ENCODE results near the gene CACNA1G.

Gene CACNA1G

GRCh38 chr17:50638606-50638965, 78.1 kb downstream of the CACNA1G start:
- no peak for TF ChIP-seq POLR2AphosphoS5 (IDR thresholded peaks at IDR 0.05; ENCODE audit: low read depth, low read length)
- no peak for TF ChIP-seq FOXP2 (optimal IDR thresholded peaks at IDR 0.05; ENCODE audit: borderline replicate concordance, extremely low read depth, extremely low read length, insufficient read depth)
- no peak for TF ChIP-seq TAF1 (IDR thresholded peaks at IDR 0.05; ENCODE audit: borderline replicate concordance, insufficient read depth, low read length)
- no peak for TF ChIP-seq SIN3A (IDR thresholded peaks at IDR 0.05; ENCODE audit: borderline replicate concordance, insufficient read depth, low read length)
- TF ChIP-seq, protein P1, sequence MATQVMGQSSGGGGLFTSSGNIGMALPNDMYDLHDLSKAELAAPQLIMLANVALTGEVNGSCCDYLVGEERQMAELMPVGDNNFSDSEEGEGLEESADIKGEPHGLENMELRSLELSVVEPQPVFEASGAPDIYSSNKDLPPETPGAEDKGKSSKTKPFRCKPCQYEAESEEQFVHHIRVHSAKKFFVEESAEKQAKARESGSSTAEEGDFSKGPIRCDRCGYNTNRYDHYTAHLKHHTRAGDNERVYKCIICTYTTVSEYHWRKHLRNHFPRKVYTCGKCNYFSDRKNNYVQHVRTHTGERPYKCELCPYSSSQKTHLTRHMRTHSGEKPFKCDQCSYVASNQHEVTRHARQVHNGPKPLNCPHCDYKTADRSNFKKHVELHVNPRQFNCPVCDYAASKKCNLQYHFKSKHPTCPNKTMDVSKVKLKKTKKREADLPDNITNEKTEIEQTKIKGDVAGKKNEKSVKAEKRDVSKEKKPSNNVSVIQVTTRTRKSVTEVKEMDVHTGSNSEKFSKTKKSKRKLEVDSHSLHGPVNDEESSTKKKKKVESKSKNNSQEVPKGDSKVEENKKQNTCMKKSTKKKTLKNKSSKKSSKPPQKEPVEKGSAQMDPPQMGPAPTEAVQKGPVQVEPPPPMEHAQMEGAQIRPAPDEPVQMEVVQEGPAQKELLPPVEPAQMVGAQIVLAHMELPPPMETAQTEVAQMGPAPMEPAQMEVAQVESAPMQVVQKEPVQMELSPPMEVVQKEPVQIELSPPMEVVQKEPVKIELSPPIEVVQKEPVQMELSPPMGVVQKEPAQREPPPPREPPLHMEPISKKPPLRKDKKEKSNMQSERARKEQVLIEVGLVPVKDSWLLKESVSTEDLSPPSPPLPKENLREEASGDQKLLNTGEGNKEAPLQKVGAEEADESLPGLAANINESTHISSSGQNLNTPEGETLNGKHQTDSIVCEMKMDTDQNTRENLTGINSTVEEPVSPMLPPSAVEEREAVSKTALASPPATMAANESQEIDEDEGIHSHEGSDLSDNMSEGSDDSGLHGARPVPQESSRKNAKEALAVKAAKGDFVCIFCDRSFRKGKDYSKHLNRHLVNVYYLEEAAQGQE (IDR thresholded peaks at IDR 0.05; ENCODE audit: insufficient read depth in 1 of 2, low read depth in 2 of 2, low read length in 2 of 2): no peak

- TF ChIP-seq POLR2AphosphoS5 (IDR thresholded peaks at IDR 0.05; ENCODE audit: low read depth, low read length): no peak
- no peak for TF ChIP-seq SIN3A (IDR thresholded peaks at IDR 0.05; ENCODE audit: borderline replicate concordance, insufficient read depth, low read length)
- no peak for TF ChIP-seq FOXP2 (optimal IDR thresholded peaks at IDR 0.05; ENCODE audit: borderline replicate concordance, extremely low read depth, extremely low read length, insufficient read depth)
- TF ChIP-seq, protein P1 (IDR thresholded peaks at IDR 0.05; ENCODE audit: insufficient read depth in 1 of 2, low read depth in 2 of 2, low read length in 2 of 2): no peak
- TF ChIP-seq TAF1 (IDR thresholded peaks at IDR 0.05; ENCODE audit: borderline replicate concordance, insufficient read depth, low read length): no peak
These were observed 78.6 kb downstream of the CACNA1G start for GRCh38 chr17:50638966-50639713.

- no peak for TF ChIP-seq TAF1 (IDR thresholded peaks at IDR 0.05; ENCODE audit: borderline replicate concordance, insufficient read depth, low read length)
- no peak for TF ChIP-seq FOXP2 (optimal IDR thresholded peaks at IDR 0.05; ENCODE audit: borderline replicate concordance, extremely low read depth, extremely low read length, insufficient read depth)
- no peak for TF ChIP-seq POLR2AphosphoS5 (IDR thresholded peaks at IDR 0.05; ENCODE audit: low read depth, low read length)
- TF ChIP-seq, protein P1 (IDR thresholded peaks at IDR 0.05; ENCODE audit: insufficient read depth in 1 of 2, low read depth in 2 of 2, low read length in 2 of 2): no peak
- TF ChIP-seq SIN3A (IDR thresholded peaks at IDR 0.05; ENCODE audit: borderline replicate concordance, insufficient read depth, low read length): no peak
These were observed 80.3 kb downstream of the CACNA1G start for GRCh38 chr17:50640686-50641351.

DNA sequence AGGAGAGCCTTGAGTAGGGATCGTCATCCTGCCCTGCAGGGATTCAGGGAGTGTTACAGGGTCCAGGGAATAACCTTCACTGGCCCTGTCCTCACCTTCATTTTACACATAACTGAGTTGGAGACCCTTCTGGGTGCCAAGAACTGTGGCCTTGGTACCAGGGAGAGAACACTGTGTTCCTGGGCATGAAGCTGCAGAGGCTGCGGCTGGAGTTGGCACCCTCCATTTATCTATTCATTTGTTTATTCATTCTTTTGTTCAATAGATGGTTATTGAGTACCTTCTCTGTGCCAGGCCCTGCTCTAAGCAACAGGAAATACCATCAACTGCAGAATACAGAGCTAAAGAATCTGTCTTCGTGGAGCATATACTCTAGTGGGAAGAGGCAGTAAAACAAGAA, 80.8 kb downstream of the CACNA1G start:
- TF ChIP-seq POLR2AphosphoS5 (IDR thresholded peaks at IDR 0.05; ENCODE audit: low read depth, low read length): no peak
- TF ChIP-seq TAF1 (IDR thresholded peaks at IDR 0.05; ENCODE audit: borderline replicate concordance, insufficient read depth, low read length): no peak
- TF ChIP-seq FOXP2 (optimal IDR thresholded peaks at IDR 0.05; ENCODE audit: borderline replicate concordance, extremely low read depth, extremely low read length, insufficient read depth): no peak
- no peak for TF ChIP-seq SIN3A (IDR thresholded peaks at IDR 0.05; ENCODE audit: borderline replicate concordance, insufficient read depth, low read length)
- TF ChIP-seq, protein P1 (IDR thresholded peaks at IDR 0.05; ENCODE audit: insufficient read depth in 1 of 2, low read depth in 2 of 2, low read length in 2 of 2): no peak

Data from PFSK-1 (cell line).